ENCODE measurements around the gene EEPD1. TPM values are rescaled to one million over a fixed set of nuclear protein-coding genes. Genes with fewer than 3 reads are reported as not detected.

EEPD1 gene
- total and polyA plus RNA-seq, 5 experiments from 2014 or later = 0.86 to 6.3 (median 3.6) TPM

GRCh38 chr7:36207451-36208291 is 54.6 kb downstream of the EEPD1 start:
- Mint-ChIP-seq H3K36me3 (no peaks in the 10 kb centered on the region), H3K9me3 (no peaks in the 10 kb centered on the region), H3K27ac (peak overlapping the region in 5 of 10 donors; percentile 2 to 84 (median 48)), H3K4me1 (peaks cover 20 to 46% (median 36%) of the 10 kb centered on the region in 4 donors), H3K4me3 (peak overlapping the region in 1 of 10 donors; percentile 16), H3K27me3 (peaks cover 0 to 13% (median 0%) of the 10 kb centered on the region in 5 donors)
- POLR2A ChIA-PET = no interaction called here
- ATAC-seq (peak; percentile 27 to 33), DNase-seq (peak in 1 of 10 donors; percentile 8)

DNA sequence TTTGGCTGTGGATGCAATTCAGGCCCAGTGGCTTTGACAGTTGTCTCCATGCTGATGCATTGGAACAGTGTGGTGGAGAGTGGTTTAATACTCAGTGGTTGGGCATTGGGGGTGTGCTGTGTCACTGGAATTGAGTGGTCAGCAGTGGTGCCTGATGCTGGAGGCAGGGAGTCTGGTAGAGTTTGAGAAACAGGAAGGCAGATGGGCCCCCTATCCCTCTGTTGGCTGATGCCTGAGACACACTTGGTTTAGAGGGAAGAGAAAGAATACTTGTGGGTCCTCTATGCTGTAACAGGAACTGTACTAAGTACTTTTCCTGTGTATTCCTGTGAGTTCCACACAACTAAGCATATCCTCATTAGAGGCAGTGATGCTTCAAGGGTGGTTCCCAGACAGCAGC is 55.4 kb downstream of the EEPD1 start:
- Mint-ChIP-seq H3K27ac (peak overlapping the region in 6 of 10 donors; percentile 2 to 66 (median 24)), H3K4me1 (peaks cover 18 to 40% (median 30%) of the 10 kb centered on the region in 4 donors), H3K27me3 (peaks cover 0 to 16% (median 0%) of the 10 kb centered on the region in 5 donors), H3K4me3 (no peak overlapping the region), H3K36me3 (no peaks in the 10 kb centered on the region), H3K9me3 (no peaks in the 10 kb centered on the region)
- POLR2A ChIA-PET = no interaction called here
- no peak for ATAC-seq
- no peak for DNase-seq

DNA sequence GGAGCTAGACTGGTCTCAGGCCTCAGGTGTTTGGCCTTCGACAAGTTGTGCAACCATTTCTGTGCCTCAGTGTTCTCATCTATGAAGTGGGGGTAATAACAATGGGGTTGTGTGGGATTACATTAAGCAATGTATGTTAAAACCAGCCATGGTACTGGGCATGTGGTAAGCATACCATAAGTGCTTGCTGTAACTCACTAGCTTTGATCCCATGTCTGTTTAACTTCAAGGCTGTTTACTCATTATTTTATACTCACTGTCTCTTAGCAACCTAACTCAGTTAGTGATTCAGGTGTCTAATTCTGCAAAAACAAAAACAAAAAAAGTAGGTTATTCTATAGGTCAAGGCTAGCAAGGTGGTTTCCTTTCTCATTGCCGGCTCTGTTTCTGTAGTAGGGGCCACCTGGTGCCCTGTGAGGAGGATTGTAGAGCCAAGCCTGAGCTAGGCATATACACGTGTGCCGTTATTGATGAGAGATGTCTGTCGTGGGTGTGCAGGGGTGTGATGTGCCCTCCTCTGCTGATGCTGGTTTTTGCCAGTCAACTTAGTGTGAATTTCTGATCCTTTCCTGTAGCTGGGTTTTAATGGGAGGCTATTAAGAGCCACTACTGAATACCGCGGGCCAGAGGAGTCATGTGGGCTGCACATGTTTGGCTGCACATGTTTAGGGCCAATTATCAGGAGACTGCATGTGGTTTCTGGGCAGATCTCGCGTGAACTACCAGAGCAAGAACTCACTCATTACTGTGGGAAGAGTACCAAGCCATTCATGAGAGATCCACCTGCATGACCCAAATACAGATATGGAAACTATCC is 56.2 kb downstream of the EEPD1 start:
- POLR2A ChIA-PET = no interaction called here
- no peaks in the 10 kb centered on the region for H3K36me3 Mint-ChIP-seq
- peak overlapping the region in 6 of 10 donors; percentile 6 to 81 (median 30) for H3K27ac Mint-ChIP-seq
- ATAC-seq = peak; percentile 65 to 66
- H3K9me3 Mint-ChIP-seq = no peaks in the 10 kb centered on the region
- H3K4me1 Mint-ChIP-seq = peaks cover 18 to 34% (median 30%) of the 10 kb centered on the region in 4 donors
- H3K27me3 Mint-ChIP-seq = peaks cover 0 to 19% (median 0%) of the 10 kb centered on the region in 5 donors
- no peak overlapping the region for H3K4me3 Mint-ChIP-seq
- peak in 2 of 10 donors; percentile 8 to 18 for DNase-seq

DNA sequence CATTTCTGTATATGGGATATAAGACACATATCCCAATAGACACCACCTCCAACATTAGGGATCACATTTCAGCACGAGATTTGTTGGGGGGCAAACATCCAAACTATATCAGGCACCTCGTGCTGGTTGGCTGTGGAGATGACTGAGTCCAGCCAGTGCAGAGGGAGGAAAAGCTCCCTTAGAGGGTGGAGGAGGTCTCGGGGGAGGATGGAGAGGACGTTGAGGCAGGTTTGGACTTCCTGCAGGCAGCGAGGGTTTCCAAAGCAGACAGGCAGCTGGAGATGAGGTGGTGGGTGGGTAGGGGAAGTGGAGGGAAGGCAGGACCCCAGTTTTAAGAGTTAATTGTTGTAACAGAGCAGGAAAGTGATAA is 56.7 kb downstream of the EEPD1 start:
- H3K9me3 Mint-ChIP-seq = no peaks in the 10 kb centered on the region
- H3K4me3 Mint-ChIP-seq = no peak overlapping the region
- POLR2A ChIA-PET = interaction anchor here (0.7 kb wide), 1 partner anchor 12 kb away, joined by 3 read pairs; no protein-coding TSS in a partner anchor
- H3K27ac Mint-ChIP-seq = peak overlapping the region in 4 of 10 donors; percentile 6 to 48 (median 22)
- no peaks in the 10 kb centered on the region for H3K36me3 Mint-ChIP-seq
- ATAC-seq (no peak), DNase-seq (no peak)
- peaks cover 18 to 34% (median 30%) of the 10 kb centered on the region in 4 donors for H3K4me1 Mint-ChIP-seq
- peaks cover 0 to 19% (median 0%) of the 10 kb centered on the region in 5 donors for H3K27me3 Mint-ChIP-seq

GRCh38 chr7:36210291-36210922 is 57.4 kb downstream of the EEPD1 start:
- POLR2A ChIA-PET = interaction anchor here (0.7 kb wide), 1 partner anchor 11 kb away, joined by 3 read pairs; no protein-coding TSS in a partner anchor

DNA sequence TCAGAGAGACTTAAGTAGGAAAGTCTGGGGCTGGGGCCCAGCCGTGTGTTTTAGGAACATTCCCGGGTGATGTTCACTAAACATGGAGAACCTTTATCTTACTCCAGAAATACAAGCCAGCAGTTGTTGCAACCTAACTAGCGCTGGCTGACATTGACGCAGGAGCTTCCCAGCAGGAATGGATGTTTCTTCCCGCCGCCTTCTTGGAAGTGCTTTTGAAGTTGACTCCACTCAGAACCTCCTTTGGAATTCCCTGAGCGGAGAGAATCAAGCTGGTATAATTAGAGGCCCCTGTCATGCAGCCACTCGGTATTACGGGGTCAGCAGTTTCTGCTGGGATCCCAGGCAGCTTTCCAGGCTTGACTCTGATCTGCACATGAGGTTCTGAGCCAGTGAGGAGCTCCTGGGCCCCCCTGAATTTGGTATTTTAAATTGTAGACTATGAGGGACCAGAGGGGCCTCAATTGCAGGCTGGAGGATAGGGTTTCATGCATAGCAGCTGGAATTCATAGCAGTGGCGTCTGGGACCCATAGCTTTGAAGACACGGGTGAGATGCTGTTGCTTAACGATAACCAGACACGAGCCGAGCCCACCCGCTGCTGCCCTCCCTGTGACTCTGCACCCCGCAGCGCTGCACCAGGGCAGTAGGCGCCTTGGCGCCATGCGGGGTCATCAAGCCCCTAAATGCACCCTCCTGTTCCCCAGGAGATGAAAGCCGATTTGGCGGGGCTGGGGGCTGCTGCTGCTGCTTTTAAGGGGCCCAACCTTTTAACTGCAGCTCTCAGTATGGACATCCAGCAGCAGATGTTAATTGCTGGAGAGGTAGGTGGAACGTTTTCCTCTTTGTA is 61.8 kb downstream of the EEPD1 start:
- H3K27me3 Mint-ChIP-seq = peaks cover 0 to 15% (median 0%) of the 10 kb centered on the region in 5 donors

More at GRCh38 chr7:36210291-36210922, 57.4 kb downstream of the EEPD1 start:
- no peak overlapping the region for H3K4me3 Mint-ChIP-seq
- peak overlapping the region in 3 of 10 donors; percentile 21 to 53 (median 45) for H3K27ac Mint-ChIP-seq
- H3K36me3 Mint-ChIP-seq = no peaks in the 10 kb centered on the region
- no peaks in the 10 kb centered on the region for H3K9me3 Mint-ChIP-seq
- DNase-seq (no peak), ATAC-seq (no peak)
- H3K4me1 Mint-ChIP-seq = peaks cover 18 to 34% (median 30%) of the 10 kb centered on the region in 4 donors
- H3K27me3 Mint-ChIP-seq = peaks cover 0 to 19% (median 0%) of the 10 kb centered on the region in 5 donors

DNA sequence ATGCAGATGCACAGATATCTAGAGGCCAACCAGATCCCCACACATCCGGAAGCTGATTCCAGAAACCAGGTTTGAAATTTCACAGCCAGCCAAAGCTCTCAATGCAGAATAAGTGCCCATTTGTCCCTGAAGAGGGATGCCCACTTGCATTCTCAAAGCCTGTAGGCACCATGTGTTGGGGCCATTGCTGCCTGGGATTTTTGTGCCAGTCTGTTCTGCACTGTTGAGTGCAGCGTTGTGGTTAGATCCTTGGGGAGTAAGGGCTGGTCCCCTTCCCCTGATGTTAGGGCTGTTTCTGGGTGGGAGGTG is 62.4 kb downstream of the EEPD1 start:
- Mint-ChIP-seq H3K27ac (no peak overlapping the region), H3K36me3 (no peaks in the 10 kb centered on the region), H3K4me3 (no peak overlapping the region), H3K4me1 (peaks cover 0 to 6% (median 4%) of the 10 kb centered on the region in 4 donors), H3K27me3 (peaks cover 0 to 15% (median 0%) of the 10 kb centered on the region in 5 donors), H3K9me3 (peaks cover 0 to 2% (median 0%) of the 10 kb centered on the region in 9 donors)
- POLR2A ChIA-PET = no interaction called here
- DNase-seq (no peak), ATAC-seq (no peak)

More for the DNA sequence above, 61.8 kb downstream of the EEPD1 start:
- ATAC-seq = no peak
- POLR2A ChIA-PET = no interaction called here
- no peak overlapping the region for H3K27ac Mint-ChIP-seq
- no peak overlapping the region for H3K4me3 Mint-ChIP-seq
- peaks cover 0 to 2% (median 0%) of the 10 kb centered on the region in 9 donors for H3K9me3 Mint-ChIP-seq
- no peaks in the 10 kb centered on the region for H3K36me3 Mint-ChIP-seq
- DNase-seq = no peak
- H3K4me1 Mint-ChIP-seq = peaks cover 2 to 6% (median 6%) of the 10 kb centered on the region in 4 donors

DNA sequence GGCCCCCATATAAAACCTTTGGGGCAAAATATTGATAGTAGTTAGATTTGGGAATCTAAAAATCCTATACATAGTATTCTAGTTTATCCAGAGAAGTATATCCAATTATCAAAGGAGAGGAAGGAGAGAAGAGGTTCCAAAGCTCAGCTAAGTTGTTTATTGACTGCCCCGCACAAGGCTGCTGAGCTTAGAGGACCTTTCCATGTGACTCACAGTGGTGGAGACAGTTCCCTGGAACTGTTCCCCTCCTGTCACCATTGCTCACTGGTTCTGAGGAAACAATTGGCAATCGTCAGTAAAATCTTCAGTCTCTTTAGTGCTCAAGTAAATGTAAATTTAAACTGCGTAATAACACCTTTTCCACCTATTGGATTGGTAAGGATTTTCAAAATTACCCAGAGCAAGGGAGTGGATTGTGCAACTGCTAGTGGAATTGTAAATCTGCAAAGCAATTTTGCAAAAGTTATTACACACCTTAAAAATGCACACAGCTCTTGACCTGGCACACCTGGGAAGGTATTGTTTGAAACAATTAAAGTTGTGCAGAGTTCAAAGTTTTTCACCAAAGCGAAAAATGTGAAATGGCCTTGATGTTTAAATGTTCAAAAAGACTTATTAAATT is 63.1 kb downstream of the EEPD1 start:
- Mint-ChIP-seq H3K4me1 (peaks cover 0 to 2% (median 0%) of the 10 kb centered on the region in 4 donors), H3K27ac (no peak overlapping the region), H3K9me3 (peaks cover 0 to 2% (median 0%) of the 10 kb centered on the region in 9 donors), H3K36me3 (no peaks in the 10 kb centered on the region), H3K4me3 (no peak overlapping the region), H3K27me3 (peaks cover 0 to 8% (median 0%) of the 10 kb centered on the region in 5 donors)
- POLR2A ChIA-PET = no interaction called here
- DNase-seq (no peak), ATAC-seq (no peak)

DNA sequence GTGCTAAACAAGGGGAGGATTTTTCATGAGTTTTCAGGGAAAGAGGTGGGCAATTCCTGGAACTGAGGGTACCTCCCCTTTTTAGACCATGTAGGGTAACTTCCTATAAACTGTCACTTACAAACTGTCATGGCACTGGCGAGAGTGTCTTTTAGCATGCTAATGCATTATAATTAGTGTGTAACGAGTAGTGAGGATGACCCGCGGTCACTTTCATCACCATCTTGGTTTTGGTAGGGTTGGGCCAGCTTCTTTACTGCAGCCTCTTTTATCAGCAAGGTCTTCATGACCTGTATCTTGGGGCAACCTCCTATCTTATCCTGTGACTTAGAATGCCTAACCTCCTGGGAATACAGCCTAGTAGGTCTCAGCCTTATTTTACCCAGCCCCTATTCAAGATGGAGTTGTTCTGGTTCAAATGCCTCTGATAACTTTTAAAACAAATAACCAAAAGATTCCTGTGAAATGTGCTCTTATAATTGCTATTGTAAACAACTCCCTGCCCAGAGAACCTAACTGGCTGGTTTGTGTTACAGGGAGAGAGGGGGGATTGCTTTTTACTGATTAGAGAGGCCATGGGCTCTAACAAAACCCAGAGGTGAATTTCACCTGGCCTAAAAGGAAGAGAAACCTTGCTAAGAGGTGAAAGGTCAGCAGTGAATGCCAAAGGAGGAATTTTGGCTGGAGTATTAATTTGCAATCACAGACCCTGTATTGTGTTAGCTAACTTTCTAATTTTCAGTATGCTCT is 64.3 kb downstream of the EEPD1 start:
- H3K9me3 Mint-ChIP-seq = peaks cover 0 to 2% (median 0%) of the 10 kb centered on the region in 9 donors
- H3K27ac Mint-ChIP-seq = no peak overlapping the region
- DNase-seq = no peak
- ATAC-seq = no peak
- H3K4me3 Mint-ChIP-seq = no peak overlapping the region
- POLR2A ChIA-PET = no interaction called here
- no peaks in the 10 kb centered on the region for H3K36me3 Mint-ChIP-seq
- peaks cover 0 to 6% (median 0%) of the 10 kb centered on the region in 5 donors for H3K27me3 Mint-ChIP-seq
- peaks cover 0 to 2% (median 0%) of the 10 kb centered on the region in 4 donors for H3K4me1 Mint-ChIP-seq

- POLR2A ChIA-PET = no interaction called here
- Mint-ChIP-seq H3K27me3 (peaks cover 0 to 6% (median 0%) of the 10 kb centered on the region in 5 donors), H3K9me3 (peaks cover 0 to 2% (median 0%) of the 10 kb centered on the region in 9 donors), H3K4me3 (no peak overlapping the region), H3K27ac (no peak overlapping the region), H3K36me3 (no peaks in the 10 kb centered on the region), H3K4me1 (peaks cover 0 to 2% (median 0%) of the 10 kb centered on the region in 4 donors)
- ATAC-seq = no peak
- no peak for DNase-seq
Measured at GRCh38 chr7:36217961-36218284, 64.9 kb downstream of the EEPD1 start.

DNA sequence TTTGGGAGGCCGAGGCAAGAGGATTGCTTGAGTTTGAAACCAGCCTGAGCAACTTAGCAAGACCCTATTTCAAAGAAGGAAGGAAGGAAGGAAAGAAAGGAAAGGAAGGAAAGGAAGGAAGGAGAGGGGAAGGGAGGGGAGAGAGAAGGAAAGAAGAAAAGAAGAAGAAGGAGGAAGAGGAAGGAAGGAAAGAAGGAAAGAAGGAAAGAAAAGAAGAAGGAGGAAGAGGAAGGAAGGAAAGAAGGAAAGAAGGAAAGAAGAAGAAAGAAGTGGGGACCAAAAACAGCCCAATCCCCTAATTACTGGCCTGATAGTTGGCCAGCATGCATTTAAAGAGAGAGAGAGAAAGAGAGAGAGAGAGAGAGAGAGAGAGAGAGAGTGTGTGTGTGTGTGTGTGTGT is 66.4 kb downstream of the EEPD1 start:
- H3K36me3 Mint-ChIP-seq = no peaks in the 10 kb centered on the region
- peak overlapping the region in 1 of 10 donors; percentile 14 for H3K27ac Mint-ChIP-seq
- peaks cover 0 to 2% (median 0%) of the 10 kb centered on the region in 4 donors for H3K4me1 Mint-ChIP-seq
- H3K4me3 Mint-ChIP-seq = no peak overlapping the region
- peaks cover 0 to 2% (median 0%) of the 10 kb centered on the region in 9 donors for H3K9me3 Mint-ChIP-seq
- POLR2A ChIA-PET = no interaction called here
- no peaks in the 10 kb centered on the region for H3K27me3 Mint-ChIP-seq
- ATAC-seq (no peak), DNase-seq (no peak)

Measured in naive thymus-derived CD8-positive, alpha-beta T cell (primary cell).